Left colon (tissue), 2 donors: ENCODE data around the gene CACNA2D1. TPM values are rescaled to one million over a fixed set of nuclear protein-coding genes. Genes with fewer than 3 reads are reported as not detected.
"Not testable (repeated sequence)": the region's sequence is repeated elsewhere in the genome, so short reads cannot be mapped to it uniquely, and the experiment has no call there.

Experiments used
- ATAC-seq: fragments of 200-7000 bp; cut with Tn5 transposase; one replicate; pipeline ENCODE4 v1.9.1; 2020; ENCODE audit warnings: mild to moderate bottlenecking, moderate library complexity
- DNase-seq, 2 donors: peaks; one replicate each; pipeline ENCODE4 v3.0.0-alpha.2; 2020
- intact Hi-C, 2 donors: fragments of 100-400 bp; cut with DNase I in 1 of 2; cut with micrococcal nuclease in 1 of 2; formaldehyde crosslinking; loops; one replicate each; pipeline versions ENCODE4 v1.11.2 to v1.14.0; 2022; cut with DNase I, micrococcal nuclease
- total RNA-seq, 2 donors: library from RNA; stranded (reverse); fragmentation: NEBNext Ultra II Directional; extraction: Animal tissue kit (Norgen Biotek cat#: 25700); gene quantifications; one replicate each; pipeline ENCODE4 v1.2.1, GENCODE V29; 2021
- donor health status: DM: no; HTN: no; CAD: no.
- donor health status: DM: yes; HTN: yes; CAD: no.

CACNA2D1 gene
- total RNA-seq, 2 donors from 2014 or later, result 2.5 to 10.9 TPM

GRCh38 chr7:82049891-82050533, 393.6 kb downstream of the CACNA2D1 start:
- ATAC-seq, result no peak
- intact Hi-C loops, result loop anchor here in 1 of 2 donors (5.0 kb wide), 1 partner anchor 522 kb away; no protein-coding TSS in a partner anchor
- no peak for DNase-seq

GRCh38 chr7:82049442-82049841, 394.1 kb downstream of the CACNA2D1 start:
- DNase-seq (no peak), ATAC-seq (no peak)
- intact Hi-C loops, result loop anchor here in 1 of 2 donors (5.0 kb wide), 1 partner anchor 523 kb away; no protein-coding TSS in a partner anchor

GRCh38 chr7:82044497-82045080, 399.0 kb downstream of the CACNA2D1 start:
- intact Hi-C loops, result loop anchor here in 1 of 2 donors (5.0 kb wide), 1 partner anchor 528 kb away; no protein-coding TSS in a partner anchor
- DNase-seq (peak in 1 of 2 donors; percentile 7), ATAC-seq (no peak)

- DNase-seq, result no peak
- ATAC-seq, result no peak
- intact Hi-C loops, result no loop called here
Observed at GRCh38 chr7:82039621-82040020, 404.0 kb downstream of the CACNA2D1 start.

- DNase-seq, result no peak
- ATAC-seq, result no peak
- intact Hi-C loops, result no loop called here
Observed at GRCh38 chr7:82036146-82036886, 407.3 kb downstream of the CACNA2D1 start.

GRCh38 chr7:82035456-82035855, 408.1 kb downstream of the CACNA2D1 start:
- DNase-seq (no peak), ATAC-seq (no peak)
- intact Hi-C loops, result no loop called here

- ATAC-seq, result no peak
- DNase-seq, result no peak
Observed at GRCh38 chr7:82032901-82033300, 410.7 kb downstream of the CACNA2D1 start.

GRCh38 chr7:82029236-82029913, 414.2 kb downstream of the CACNA2D1 start:
- intact Hi-C loops, result no loop called here
- ATAC-seq, result no peak
- DNase-seq, result no peak

More at GRCh38 chr7:82032901-82033300, 410.7 kb downstream of the CACNA2D1 start:
- intact Hi-C loops, result no loop called here

- ATAC-seq, result no peak
Observed at GRCh38 chr7:82028097-82028496, 415.5 kb downstream of the CACNA2D1 start.

GRCh38 chr7:82021713-82022112, 421.9 kb downstream of the CACNA2D1 start:
- DNase-seq (no peak), ATAC-seq (no peak)
- intact Hi-C loops, result no loop called here

More at GRCh38 chr7:82028097-82028496, 415.5 kb downstream of the CACNA2D1 start:
- intact Hi-C loops, result no loop called here
- DNase-seq, result no peak

- no peak for DNase-seq
- no peak for ATAC-seq
- intact Hi-C loops, result no loop called here
Observed at GRCh38 chr7:82021036-82021435, 422.5 kb downstream of the CACNA2D1 start.

GRCh38 chr7:82019551-82020475, 423.8 kb downstream of the CACNA2D1 start:
- no peak for ATAC-seq
- intact Hi-C loops, result loop anchor here in 1 of 2 donors (10.0 kb wide), 1 partner anchor 515 kb away; no protein-coding TSS in a partner anchor
- no peak for DNase-seq

- intact Hi-C loops, result loop anchor here in 1 of 2 donors (10.0 kb wide), 1 partner anchor 513 kb away; no protein-coding TSS in a partner anchor
- DNase-seq (no peak), ATAC-seq (no peak)
Observed at GRCh38 chr7:82018226-82018625, 425.4 kb downstream of the CACNA2D1 start.

GRCh38 chr7:82017334-82017943, 426.1 kb downstream of the CACNA2D1 start:
- ATAC-seq (peak; percentile 44), DNase-seq (no peak)
- intact Hi-C loops, result loop anchor here in 1 of 2 donors (10.0 kb wide), 1 partner anchor 513 kb away; no protein-coding TSS in a partner anchor

GRCh38 chr7:82015751-82016150, 427.8 kb downstream of the CACNA2D1 start:
- ATAC-seq (no peak), DNase-seq (no peak)
- intact Hi-C loops, result loop anchor here in 1 of 2 donors (10.0 kb wide), 1 partner anchor 511 kb away; no protein-coding TSS in a partner anchor

GRCh38 chr7:82014574-82014973, 429.0 kb downstream of the CACNA2D1 start:
- not testable (repeated sequence) for ATAC-seq, DNase-seq
- intact Hi-C loops, result loop anchor here in 1 of 2 donors (10.0 kb wide), 1 partner anchor 510 kb away; no protein-coding TSS in a partner anchor

- intact Hi-C loops, result loop anchor here in 1 of 2 donors (10.0 kb wide), 1 partner anchor 508 kb away; no protein-coding TSS in a partner anchor
- DNase-seq, result no peak
- ATAC-seq, result no peak
Observed at GRCh38 chr7:82012453-82012852, 431.1 kb downstream of the CACNA2D1 start.
